Measurements from ENCODE around the gene ST3GAL2. TPM values are rescaled to one million over a fixed set of nuclear protein-coding genes. Genes with fewer than 3 reads are reported as not detected.
A peak's percentile ranks its signal among the peaks of the same experiment; 100 is the strongest.

Gene ST3GAL2
- total RNA-seq, 1 experiment from 2014 or later = 45.9 TPM

DNA sequence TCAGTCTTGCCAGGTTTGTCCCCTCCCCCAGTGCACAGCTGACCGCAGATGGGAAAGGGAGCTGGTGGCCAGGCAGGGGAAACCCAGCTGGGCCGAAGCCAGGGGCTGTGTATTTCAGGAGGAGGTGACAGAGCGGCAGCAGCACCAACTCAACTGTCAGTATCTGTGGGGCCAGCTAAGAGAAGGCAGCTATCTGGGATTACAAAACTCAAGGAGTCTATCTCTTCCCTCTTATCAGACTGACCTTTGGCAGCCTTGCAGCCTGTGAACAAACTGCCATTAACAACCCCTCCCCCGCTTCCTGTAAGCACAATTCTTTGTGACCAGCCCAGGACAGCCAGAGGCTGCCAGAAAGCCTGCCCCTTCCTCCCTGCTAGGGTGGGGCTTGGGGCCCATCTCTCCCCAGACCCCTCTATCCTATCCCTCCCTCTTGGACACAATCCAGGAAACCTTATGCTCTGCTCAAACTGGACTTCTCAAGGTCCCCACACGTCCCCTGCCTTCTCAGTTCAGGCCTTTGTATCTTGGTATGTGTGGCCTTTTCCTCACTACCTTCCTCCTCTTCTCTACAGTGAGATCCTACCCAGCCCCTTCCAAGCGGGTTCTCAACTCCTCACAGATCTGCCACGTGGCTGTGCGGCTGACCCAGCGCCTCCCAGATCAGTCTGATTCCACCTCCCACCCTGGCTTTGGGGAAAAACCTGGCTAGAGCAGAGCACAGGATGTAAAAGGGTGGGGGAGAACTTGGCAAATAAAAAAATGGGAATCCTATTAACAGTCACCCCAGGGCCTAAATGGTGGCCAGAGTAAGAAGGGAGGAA, 10.5 kb downstream of the ST3GAL2 start:
- Histone ChIP-seq H3K4me2 (ENCODE audit: insufficient read depth, insufficient read length, low read length) (peak overlapping the region; percentile 58), H3K79me1 (ENCODE audit: insufficient read depth, low read depth, low read length, poor library complexity, severe bottlenecking) (no peaks in the 10 kb centered on the region), H3K23ac (ENCODE audit: insufficient read length, low read depth, low read length) (no peak overlapping the region), H2BK5ac (ENCODE audit: insufficient read length, low read length) (peak overlapping the region; percentile 22), H3T11ph (ENCODE audit: low read length) (no peak overlapping the region), H4K8ac (replicated peaks; ENCODE audit: insufficient read length, low read depth, low read length) (no peak overlapping the region), H2AK5ac (ENCODE audit: insufficient read length, low read length) (no peak overlapping the region), H4K91ac (ENCODE audit: insufficient read length, low read depth, low read length) (no peak overlapping the region), H2AFZ (ENCODE audit: low read length) (no peak overlapping the region), H3K9ac (ENCODE audit: extremely low read depth, insufficient read length, low read length) (peak overlapping the region; percentile 34), H3K27ac (ENCODE audit: insufficient read length, low read depth, low read length) (peak overlapping the region; percentile 73), H3K4me1 (ENCODE audit: insufficient read depth, low read length) (peaks cover 21% of the 10 kb centered on the region), H3K56ac (ENCODE audit: insufficient read length, low read depth, low read length) (no peak overlapping the region), H4K20me1 (ENCODE audit: control insufficient read depth, insufficient read depth, insufficient read length) (no peaks in the 10 kb centered on the region), H3K18ac (ENCODE audit: insufficient read length, low read depth, low read length) (peak overlapping the region; percentile 87), H3K79me2 (ENCODE audit: insufficient read depth, low read length) (peaks cover 14% of the 10 kb centered on the region; the same call in 1 of the 2 replicates), H3K14ac (ENCODE audit: insufficient read depth, low read length) (peak overlapping the region; percentile 86), H3K9me3 (ENCODE audit: control insufficient read depth, low read depth, low read length) (no peaks in the 10 kb centered on the region), H3K23me2 (ENCODE audit: insufficient read length, low read depth, low read length, poor library complexity, severe bottlenecking) (peaks cover 8% of the 10 kb centered on the region), H2BK12ac (ENCODE audit: insufficient read length, low read depth, low read length) (peak overlapping the region; percentile 77), H3K4ac (ENCODE audit: low read depth, low read length) (no peak overlapping the region; the same call in 1 of the 2 replicates), H4K5ac (ENCODE audit: insufficient read length, low read depth, low read length) (peak overlapping the region; percentile 74), H2BK15ac (ENCODE audit: low read depth, low read length) (no peak overlapping the region), H2BK120ac (ENCODE audit: low read depth, low read length, poor library complexity, severe bottlenecking) (peak overlapping the region; percentile 65), H3K27me3 (ENCODE audit: insufficient read depth, low read length) (no peaks in the 10 kb centered on the region), H2BK20ac (ENCODE audit: low read depth, low read length, poor library complexity, severe bottlenecking) (no peak overlapping the region)
- H3K9me3 Mint-ChIP-seq = no peaks in the 10 kb centered on the region
- H3K4me3 Mint-ChIP-seq = peak overlapping the region; percentile 25 to 74
- peak; percentile 75 for DNase-seq
- no peaks in the 10 kb centered on the region for H3K27me3 Mint-ChIP-seq (ENCODE audit: low read depth)
- peaks cover 48 to 52% of the 10 kb centered on the region in 2 experiments for H3K4me1 Mint-ChIP-seq
- peak overlapping the region; percentile 97 to 99 (median 98) for H3K27ac Mint-ChIP-seq
- no CpG with 5 or more reads among the region's 9 CpGs for WGBS (ENCODE audit: extremely low coverage, insufficient read length, low lambda C conversion rate)
- TF ChIP-seq, protein P1, sequence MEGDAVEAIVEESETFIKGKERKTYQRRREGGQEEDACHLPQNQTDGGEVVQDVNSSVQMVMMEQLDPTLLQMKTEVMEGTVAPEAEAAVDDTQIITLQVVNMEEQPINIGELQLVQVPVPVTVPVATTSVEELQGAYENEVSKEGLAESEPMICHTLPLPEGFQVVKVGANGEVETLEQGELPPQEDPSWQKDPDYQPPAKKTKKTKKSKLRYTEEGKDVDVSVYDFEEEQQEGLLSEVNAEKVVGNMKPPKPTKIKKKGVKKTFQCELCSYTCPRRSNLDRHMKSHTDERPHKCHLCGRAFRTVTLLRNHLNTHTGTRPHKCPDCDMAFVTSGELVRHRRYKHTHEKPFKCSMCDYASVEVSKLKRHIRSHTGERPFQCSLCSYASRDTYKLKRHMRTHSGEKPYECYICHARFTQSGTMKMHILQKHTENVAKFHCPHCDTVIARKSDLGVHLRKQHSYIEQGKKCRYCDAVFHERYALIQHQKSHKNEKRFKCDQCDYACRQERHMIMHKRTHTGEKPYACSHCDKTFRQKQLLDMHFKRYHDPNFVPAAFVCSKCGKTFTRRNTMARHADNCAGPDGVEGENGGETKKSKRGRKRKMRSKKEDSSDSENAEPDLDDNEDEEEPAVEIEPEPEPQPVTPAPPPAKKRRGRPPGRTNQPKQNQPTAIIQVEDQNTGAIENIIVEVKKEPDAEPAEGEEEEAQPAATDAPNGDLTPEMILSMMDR (conservative IDR thresholded peaks at IDR 0.05) = no peak
- H3K36me3 Mint-ChIP-seq (ENCODE audit: insufficient read depth in 1 of 3, low read depth in 3 of 3) = peaks cover 3 to 17% (median 10%) of the 10 kb centered on the region in 3 experiments; a peak in 4 of 7 replicates
